Fibroblast of upper back skin (primary cell): Measurements from ENCODE around the gene AFF4.
A peak's percentile ranks its signal among the peaks of the same experiment; 100 is the strongest.
"Not testable (repeated sequence)": the region's sequence is repeated elsewhere in the genome, so short reads cannot be mapped to it uniquely, and the experiment has no call there.

Experiments
- DNase-seq: peaks from one replicate; pipeline ENCODE4 v3.0.0-alpha.2; 2013

The AFF4 gene

GRCh38 chr5:132956166-132956799 lies 7.2 kb downstream of the AFF4 start:
- not testable (repeated sequence) for DNase-seq

GRCh38 chr5:132953710-132954109 lies 9.7 kb downstream of the AFF4 start:
- no peak for DNase-seq

GRCh38 chr5:132952829-132953228 lies 10.6 kb downstream of the AFF4 start:
- no peak for DNase-seq

GRCh38 chr5:132951897-132952296 lies 11.5 kb downstream of the AFF4 start:
- no peak for DNase-seq

GRCh38 chr5:132949136-132949535 lies 14.3 kb downstream of the AFF4 start:
- peak; percentile 18 for DNase-seq

GRCh38 chr5:132947671-132948070 lies 15.8 kb downstream of the AFF4 start:
- peak; percentile 80 for DNase-seq

- DNase-seq, result not testable (repeated sequence)
Observed at GRCh38 chr5:132945315-132945714, 18.1 kb downstream of the AFF4 start.

- no peak for DNase-seq
Observed at GRCh38 chr5:132943362-132944022, 19.9 kb downstream of the AFF4 start.

- no peak for DNase-seq
Observed at GRCh38 chr5:132941331-132941730, 22.1 kb downstream of the AFF4 start.

GRCh38 chr5:132928062-132928407 lies 35.4 kb downstream of the AFF4 start:
- no peak for DNase-seq

GRCh38 chr5:132927355-132928061 lies 35.9 kb downstream of the AFF4 start:
- DNase-seq, result no peak

- no peak for DNase-seq
Observed at GRCh38 chr5:132926437-132926836, 37.0 kb downstream of the AFF4 start.

- no peak for DNase-seq
Observed at GRCh38 chr5:132916086-132916485, 47.3 kb downstream of the AFF4 start.

GRCh38 chr5:132915681-132916080 lies 47.8 kb downstream of the AFF4 start:
- no peak for DNase-seq

GRCh38 chr5:132909702-132910101 lies 53.7 kb downstream of the AFF4 start:
- no peak for DNase-seq

GRCh38 chr5:132907161-132907560 lies 56.3 kb downstream of the AFF4 start:
- no peak for DNase-seq

- DNase-seq, result peak; percentile 13
Observed at GRCh38 chr5:132905938-132906337, 57.5 kb downstream of the AFF4 start.

- DNase-seq, result peak; percentile 6
Observed at GRCh38 chr5:132901730-132902129, 61.7 kb downstream of the AFF4 start.

GRCh38 chr5:132901036-132901435 lies 62.4 kb downstream of the AFF4 start:
- DNase-seq, result no peak

- no peak for DNase-seq
Observed at GRCh38 chr5:132898094-132898493, 65.3 kb downstream of the AFF4 start.

GRCh38 chr5:132896685-132897084 lies 66.7 kb downstream of the AFF4 start:
- DNase-seq, result no peak

- DNase-seq, result no peak
Observed at GRCh38 chr5:132895719-132896305, 67.6 kb downstream of the AFF4 start.

GRCh38 chr5:132890817-132891216 lies 72.6 kb downstream of the AFF4 start:
- DNase-seq, result no peak

- no peak for DNase-seq
Observed at GRCh38 chr5:132889501-132889900, 73.9 kb downstream of the AFF4 start.
